ENCODE data around the gene RAB3C. TPM values are rescaled to one million over a fixed set of nuclear protein-coding genes. Genes with fewer than 3 reads are reported as not detected.

Gene RAB3C
- total and polyA plus RNA-seq, 10 donors, result 0.06 to 2.0 (median 0.21) TPM; not detected in 2

GRCh38 chr5:58844395-58844794, 261.5 kb downstream of the RAB3C start:
- no peak for DNase-seq
- Histone ChIP-seq H3K36me3 (no peaks in the 10 kb centered on the region), H3K27ac (no peak overlapping the region), H3K4me3 (no peak overlapping the region), H3K27me3 (replicated peaks in 1 of 7) (no peaks in the 10 kb centered on the region), H3K4me1 (no peaks in the 10 kb centered on the region), H3K9me3 (peaks cover 3 to 20% (median 15%) of the 10 kb centered on the region in 8 donors)
- intact Hi-C loops (cut with DNase I; ENCODE audit: low total_unique reads), result no loop called here
- TF ChIP-seq POLR2A (IDR thresholded peaks at IDR 0.05), result no peak
- no peak for TF ChIP-seq POLR2AphosphoS5 (IDR thresholded peaks at IDR 0.05)
- no peak for TF ChIP-seq CTCF (IDR thresholded peaks at IDR 0.05 in 8 of 11, conservative IDR thresholded peaks at IDR 0.05 in 3 of 11)
- WGBS, 5 donors, result 62 to 75% (median 66%) methylated on average over 2 of the region's 2 CpGs

GRCh38 chr5:58847041-58847440, 264.2 kb downstream of the RAB3C start:
- Histone ChIP-seq H3K27ac (no peak overlapping the region), H3K27me3 (replicated peaks in 1 of 7) (peaks cover 0 to 5% (median 0%) of the 10 kb centered on the region in 7 donors), H3K9me3 (no peaks in the 10 kb centered on the region), H3K4me3 (no peak overlapping the region), H3K36me3 (no peaks in the 10 kb centered on the region), H3K4me1 (no peaks in the 10 kb centered on the region)
- TF ChIP-seq CTCF (IDR thresholded peaks at IDR 0.05 in 8 of 11, conservative IDR thresholded peaks at IDR 0.05 in 3 of 11) (no peak), POLR2AphosphoS5 (IDR thresholded peaks at IDR 0.05) (no peak), POLR2A (IDR thresholded peaks at IDR 0.05) (no peak)
- WGBS, 5 donors, result 79 to 91% (median 87%) methylated on average over 5 of the region's 5 CpGs
- intact Hi-C loops (cut with DNase I; ENCODE audit: low total_unique reads), result loop anchor here (5.0 kb wide), 1 partner anchor 370 kb away; no protein-coding TSS in a partner anchor
- DNase-seq, result no peak

- WGBS, 5 donors, result 51 to 84% (median 80%) methylated on average over 1 of the region's 1 CpG
- Histone ChIP-seq H3K4me3 (no peak overlapping the region), H3K27ac (no peak overlapping the region), H3K9me3 (no peaks in the 10 kb centered on the region), H3K4me1 (peaks cover 0 to 2% (median 0%) of the 10 kb centered on the region in 6 donors), H3K27me3 (replicated peaks in 1 of 7) (peaks cover 0 to 5% (median 0%) of the 10 kb centered on the region in 7 donors), H3K36me3 (no peaks in the 10 kb centered on the region)
- no peak for DNase-seq
- no peak for TF ChIP-seq POLR2A (IDR thresholded peaks at IDR 0.05)
- intact Hi-C loops (cut with DNase I; ENCODE audit: low total_unique reads), result loop anchor here (5.0 kb wide), 1 partner anchor 372 kb away; no protein-coding TSS in a partner anchor
These were observed 266.3 kb downstream of the RAB3C start for GRCh38 chr5:58849223-58849622.

GRCh38 chr5:58849921-58850667, 267.2 kb downstream of the RAB3C start:
- DNase-seq, result no peak
- no peaks in the 10 kb centered on the region for H3K9me3 ChIP-seq
- no peaks in the 10 kb centered on the region for H3K36me3 ChIP-seq
- H3K4me1 ChIP-seq, result peaks cover 0 to 4% (median 0%) of the 10 kb centered on the region in 6 donors
- H3K27me3 ChIP-seq (replicated peaks in 1 of 7), result peaks cover 0 to 5% (median 0%) of the 10 kb centered on the region in 7 donors
- no peak overlapping the region for H3K27ac ChIP-seq
- intact Hi-C loops (cut with DNase I; ENCODE audit: low total_unique reads), result loop anchor here (5.0 kb wide), 1 partner anchor 373 kb away; no protein-coding TSS in a partner anchor
- no peak overlapping the region for H3K4me3 ChIP-seq
- TF ChIP-seq CTCF (IDR thresholded peaks at IDR 0.05 in 8 of 11, conservative IDR thresholded peaks at IDR 0.05 in 3 of 11) (peak; percentile 13 to 66 (median 48)), POLR2AphosphoS5 (IDR thresholded peaks at IDR 0.05) (no peak)
- 54 to 66% (median 57%) methylated on average over 3 of the region's 3 CpGs for WGBS, 5 donors

All from spleen (tissue), 11 donors.